ENCODE measurements around the gene MIEF2. TPM values are rescaled to one million over a fixed set of nuclear protein-coding genes. Genes with fewer than 3 reads are reported as not detected.

Gene MIEF2
- polyA plus RNA-seq, 2 of the 4 experiments (the other 2 are of a cell fraction): 3.7 to 8.5 TPM

DNA sequence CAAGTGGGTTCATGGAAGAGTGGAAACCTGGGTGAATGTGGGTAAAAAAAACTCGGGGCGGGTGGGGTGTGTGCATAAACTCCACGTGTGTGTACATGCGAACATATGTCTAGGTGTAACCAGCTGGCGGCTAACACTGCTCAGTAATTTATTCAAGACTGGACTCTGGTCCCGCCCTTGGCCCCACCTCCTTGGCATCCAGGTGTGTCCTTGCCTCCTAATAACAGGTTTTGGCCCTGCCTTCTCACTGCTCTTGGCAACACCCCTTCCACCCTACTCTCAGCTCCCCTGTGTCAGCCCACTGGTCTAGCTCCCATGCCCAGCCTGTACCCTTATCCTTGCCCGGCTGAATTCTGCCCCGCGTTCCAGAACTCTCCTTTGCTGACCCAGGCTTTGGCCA lies 10.2 kb upstream of the MIEF2 start:
- CTCF ChIA-PET: interaction anchor here (0.9 to 6.8 kb wide), 4 partner anchors 13 to 58 kb away, joined by 3 to 103 read pairs (median 16); no protein-coding TSS in a partner anchor
- TF ChIP-seq, protein P1, sequence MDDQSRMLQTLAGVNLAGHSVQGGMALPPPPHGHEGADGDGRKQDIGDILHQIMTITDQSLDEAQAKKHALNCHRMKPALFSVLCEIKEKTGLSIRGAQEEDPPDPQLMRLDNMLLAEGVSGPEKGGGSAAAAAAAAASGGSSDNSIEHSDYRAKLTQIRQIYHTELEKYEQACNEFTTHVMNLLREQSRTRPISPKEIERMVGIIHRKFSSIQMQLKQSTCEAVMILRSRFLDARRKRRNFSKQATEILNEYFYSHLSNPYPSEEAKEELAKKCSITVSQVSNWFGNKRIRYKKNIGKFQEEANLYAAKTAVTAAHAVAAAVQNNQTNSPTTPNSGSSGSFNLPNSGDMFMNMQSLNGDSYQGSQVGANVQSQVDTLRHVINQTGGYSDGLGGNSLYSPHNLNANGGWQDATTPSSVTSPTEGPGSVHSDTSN (IDR thresholded peaks at IDR 0.05): no peak
- TF ChIP-seq HEYL (CRISPR knock-in tag; IDR thresholded peaks at IDR 0.05) (no peak), JUNB (IDR thresholded peaks at IDR 0.05) (no peak), FOSL2 (IDR thresholded peaks at IDR 0.05) (no peak), FOSL2 (CRISPR knock-in tag; IDR thresholded peaks at IDR 0.05) (no peak), FOSB (CRISPR knock-in tag; IDR thresholded peaks at IDR 0.05) (no peak), POLR2AphosphoS2 (conservative IDR thresholded peaks at IDR 0.05; ENCODE audit: low read length) (no peak), MAFK (IDR thresholded peaks at IDR 0.05; ENCODE audit: partially characterized antibody) (no peak), EHF (CRISPR knock-in tag; IDR thresholded peaks at IDR 0.05) (no peak), NFE2L2 (conservative IDR thresholded peaks at IDR 0.05; ENCODE audit: low read length) (no peak), ESRRA (IDR thresholded peaks at IDR 0.05; ENCODE audit: borderline replicate concordance, low read length) (no peak)
- TF ChIP-seq, protein P2, sequence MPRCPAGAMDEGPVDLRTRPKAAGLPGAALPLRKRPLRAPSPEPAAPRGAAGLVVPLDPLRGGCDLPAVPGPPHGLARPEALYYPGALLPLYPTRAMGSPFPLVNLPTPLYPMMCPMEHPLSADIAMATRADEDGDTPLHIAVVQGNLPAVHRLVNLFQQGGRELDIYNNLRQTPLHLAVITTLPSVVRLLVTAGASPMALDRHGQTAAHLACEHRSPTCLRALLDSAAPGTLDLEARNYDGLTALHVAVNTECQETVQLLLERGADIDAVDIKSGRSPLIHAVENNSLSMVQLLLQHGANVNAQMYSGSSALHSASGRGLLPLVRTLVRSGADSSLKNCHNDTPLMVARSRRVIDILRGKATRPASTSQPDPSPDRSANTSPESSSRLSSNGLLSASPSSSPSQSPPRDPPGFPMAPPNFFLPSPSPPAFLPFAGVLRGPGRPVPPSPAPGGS (IDR thresholded peaks at IDR 0.05): no peak
- TF ChIP-seq, protein P3, sequence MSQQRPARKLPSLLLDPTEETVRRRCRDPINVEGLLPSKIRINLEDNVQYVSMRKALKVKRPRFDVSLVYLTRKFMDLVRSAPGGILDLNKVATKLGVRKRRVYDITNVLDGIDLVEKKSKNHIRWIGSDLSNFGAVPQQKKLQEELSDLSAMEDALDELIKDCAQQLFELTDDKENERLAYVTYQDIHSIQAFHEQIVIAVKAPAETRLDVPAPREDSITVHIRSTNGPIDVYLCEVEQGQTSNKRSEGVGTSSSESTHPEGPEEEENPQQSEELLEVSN (IDR thresholded peaks at IDR 0.05; ENCODE audit: borderline replicate concordance, low read depth): no peak
- FAIRE-seq (no peak), DNase-seq (ENCODE audit: low read depth in 1 of 2, low spot score in 1 of 2) (no peak), ATAC-seq (no peak)
- no peak overlapping the region for H3K27ac ChIP-seq
- POLR2A ChIA-PET: no interaction called here
- peaks cover 10% of the 10 kb centered on the region; the same call in 2 of the 3 replicates for H3K4me1 ChIP-seq
- 87% methylated on average over 9 of the region's 9 CpGs for WGBS (ENCODE audit: missing lambda C conversion rate)
- H3K4me3 ChIP-seq: no peak overlapping the region
- no peaks in the 10 kb centered on the region for H3K9me3 ChIP-seq
- H3K4me2 ChIP-seq: no peak overlapping the region

DNA sequence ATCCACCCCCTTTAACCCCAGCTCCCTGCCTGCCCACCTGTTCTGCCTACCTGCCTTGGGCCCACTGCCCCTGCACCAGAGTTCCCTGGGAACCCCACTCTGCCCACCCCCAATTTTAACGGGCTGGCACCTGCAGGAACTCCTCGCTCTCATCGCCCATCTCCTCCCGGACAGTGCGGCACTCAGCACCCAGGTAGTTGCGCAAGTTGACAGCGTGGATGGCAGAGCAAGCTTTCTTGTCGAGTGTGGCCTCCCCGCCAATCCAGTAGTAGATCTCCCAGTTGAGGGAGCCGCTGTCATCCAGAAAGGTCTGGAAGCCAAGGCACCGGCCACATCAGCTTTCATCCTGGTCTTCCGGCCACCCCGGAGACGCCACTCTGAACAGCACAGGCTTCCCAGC lies 9.8 kb upstream of the MIEF2 start:
- no peak overlapping the region for H3K4me3 ChIP-seq
- no peak overlapping the region for H3K27ac ChIP-seq
- ATAC-seq: no peak
- 93% methylated on average over 10 of the region's 14 CpGs for WGBS (ENCODE audit: missing lambda C conversion rate)
- no peak for DNase-seq (ENCODE audit: low read depth in 1 of 2, low spot score in 1 of 2)
- H3K4me2 ChIP-seq: no peak overlapping the region
- peaks cover 10% of the 10 kb centered on the region; the same call in 2 of the 3 replicates for H3K4me1 ChIP-seq
- POLR2A ChIA-PET: no interaction called here
- CTCF ChIA-PET: interaction anchor here (0.9 to 6.8 kb wide), 4 partner anchors 12 to 58 kb away, joined by 3 to 103 read pairs (median 16); no protein-coding TSS in a partner anchor
- FAIRE-seq: no peak
- TF ChIP-seq KDM5A (IDR thresholded peaks at IDR 0.05) (no peak), CBX8 (IDR thresholded peaks at IDR 0.05) (no peak), CEBPB (IDR thresholded peaks at IDR 0.05) (peak; percentile 9 to 47; a peak in 1 of 4 replicates)
- H3K9me3 ChIP-seq: no peaks in the 10 kb centered on the region

DNA sequence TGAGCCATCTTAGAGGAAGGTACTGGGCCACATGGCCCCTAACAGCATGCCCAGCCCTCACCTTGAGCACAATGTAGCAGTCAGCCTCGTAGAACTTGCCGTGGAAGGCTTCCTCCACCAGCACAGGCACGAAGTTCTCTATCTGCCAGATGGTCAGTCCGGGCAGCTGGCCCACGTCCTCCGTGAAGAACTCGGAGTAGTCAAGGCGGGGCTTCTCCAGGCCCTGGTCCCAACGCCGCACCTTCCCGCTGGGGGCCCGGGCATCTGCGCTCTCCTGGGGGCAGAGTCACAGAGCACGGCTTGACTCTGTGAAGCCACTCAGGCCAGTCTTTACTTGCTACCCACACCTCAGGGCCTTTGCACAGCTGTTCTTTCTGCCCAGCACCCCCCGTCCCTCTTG lies 9.3 kb upstream of the MIEF2 start:
- no peaks in the 10 kb centered on the region for H3K9me3 ChIP-seq
- H3K4me2 ChIP-seq: no peak overlapping the region
- H3K27ac ChIP-seq: no peak overlapping the region
- no peak overlapping the region for H3K4me3 ChIP-seq
- no peak for TF ChIP-seq RAD21 (conservative IDR thresholded peaks at IDR 0.05 in 1 of 2, IDR thresholded peaks at IDR 0.05 in 1 of 2)
- no peak for TF ChIP-seq TP53 (CRISPR knock-in tag; IDR thresholded peaks at IDR 0.05)
- no peak for TF ChIP-seq SMC3 (IDR thresholded peaks at IDR 0.05)
- TF ChIP-seq EHMT2 (IDR thresholded peaks at IDR 0.05; ENCODE audit: low read depth): no peak
- no peak for TF ChIP-seq GATA3 (IDR thresholded peaks at IDR 0.05; ENCODE audit: borderline replicate concordance)
- no peak for TF ChIP-seq RCOR1 (IDR thresholded peaks at IDR 0.05; ENCODE audit: low read depth, low read length)
- TF ChIP-seq NR3C1 (IDR thresholded peaks at IDR 0.05): no peak
- no peak for TF ChIP-seq HEYL (CRISPR knock-in tag; IDR thresholded peaks at IDR 0.05)
- TF ChIP-seq EP300 (IDR thresholded peaks at IDR 0.05): no peak
- TF ChIP-seq, protein P2 (IDR thresholded peaks at IDR 0.05): no peak
- TF ChIP-seq, protein P3 (IDR thresholded peaks at IDR 0.05; ENCODE audit: borderline replicate concordance, low read depth): no peak
- no peak for TF ChIP-seq SREBF2 (IDR thresholded peaks at IDR 0.05)
- no peak for TF ChIP-seq FOXS1 (CRISPR knock-in tag; IDR thresholded peaks at IDR 0.05)
- TF ChIP-seq TFCP2L1 (CRISPR knock-in tag; IDR thresholded peaks at IDR 0.05): no peak
- TF ChIP-seq KDM1A (IDR thresholded peaks at IDR 0.05; ENCODE audit: low read depth): no peak
- CTCF ChIA-PET: interaction anchor here (1.6 to 6.8 kb wide), 3 partner anchors 12 to 33 kb away, joined by 3 to 103 read pairs (median 30); no protein-coding TSS in a partner anchor
- FAIRE-seq (no peak), ATAC-seq (no peak), DNase-seq (ENCODE audit: low read depth in 1 of 2, low spot score in 1 of 2) (no peak)
- peaks cover 10% of the 10 kb centered on the region; the same call in 2 of the 3 replicates for H3K4me1 ChIP-seq
- POLR2A ChIA-PET: no interaction called here
- WGBS (ENCODE audit: missing lambda C conversion rate): 95% methylated on average over 15 of the region's 15 CpGs

Data from A549 (cell line).